Chondrocyte (in vitro differentiated cells): ENCODE data around the gene TPPP. TPM values are rescaled to one million over a fixed set of nuclear protein-coding genes. Genes with fewer than 3 reads are reported as not detected.

Experiments
- DNase-seq: peaks from one replicate; pipeline ENCODE4 v3.0.0; 2021; ENCODE audit warnings: mixed read lengths, low spot score
- H3K27ac Mint-ChIP-seq: one replicate; pipeline ENCODE4 v1.8.0; 2021; ENCODE audit warnings: mild to moderate bottlenecking, moderate library complexity, mixed read lengths; ENCODE audit not compliant: unreplicated experiment
- H3K27me3 Mint-ChIP-seq: 2 replicates; pipeline ENCODE4 v1.8.0; 2021; ENCODE audit warnings: low read depth, mixed read lengths
- H3K36me3 Mint-ChIP-seq: 2 replicates; pipeline ENCODE4 v1.8.0; 2021; ENCODE audit warnings: low read depth, mixed read lengths
- H3K4me1 Mint-ChIP-seq: 2 replicates; pipeline ENCODE4 v1.8.0; 2021; ENCODE audit warnings: low read depth, mild to moderate bottlenecking, mixed read lengths
- H3K4me3 Mint-ChIP-seq: one replicate; pipeline ENCODE4 v1.8.0; 2021; ENCODE audit warnings: mild to moderate bottlenecking, moderate library complexity, mixed read lengths; ENCODE audit not compliant: unreplicated experiment
- H3K9me3 Mint-ChIP-seq: 2 replicates; pipeline ENCODE4 v1.8.0; 2021; ENCODE audit warnings: low read depth, mixed read lengths
- CTCF ChIP-seq: fragments of 200-600 bp; sonication (generic); IDR thresholded peaks from 2 replicates; pipeline ENCODE4 v1.5.0; 2021; ENCODE audit warnings: antibody characterized with exemption, mild to moderate bottlenecking, moderate library complexity
- total RNA-seq: library from RNA; stranded (reverse); gene quantifications from 3 replicates; pipeline ENCODE4 v1.2.1, GENCODE V29; 2021

Gene TPPP
- total RNA-seq, 1 donor from 2014 or later: 0.70 TPM

- Mint-ChIP-seq H3K27ac (no peak overlapping the region), H3K36me3 (peaks cover 7% of the 10 kb centered on the region), H3K4me3 (no peak overlapping the region), H3K9me3 (no peaks in the 10 kb centered on the region), H3K4me1 (peaks cover 8% of the 10 kb centered on the region), H3K27me3 (no peaks in the 10 kb centered on the region)
- DNase-seq: peak; percentile 50
- TF ChIP-seq CTCF: no peak
These were observed 45.4 kb downstream of the TPPP start for GRCh38 chr5:647727-648126.

GRCh38 chr5:647311-647710, 45.8 kb downstream of the TPPP start:
- DNase-seq: peak; percentile 57
- H3K36me3 Mint-ChIP-seq: peaks cover 7% of the 10 kb centered on the region
- H3K27me3 Mint-ChIP-seq: no peaks in the 10 kb centered on the region
- H3K4me1 Mint-ChIP-seq: peaks cover 8% of the 10 kb centered on the region
- H3K9me3 Mint-ChIP-seq: no peaks in the 10 kb centered on the region
- TF ChIP-seq CTCF: no peak
- H3K4me3 Mint-ChIP-seq: no peak overlapping the region
- H3K27ac Mint-ChIP-seq: no peak overlapping the region

DNA sequence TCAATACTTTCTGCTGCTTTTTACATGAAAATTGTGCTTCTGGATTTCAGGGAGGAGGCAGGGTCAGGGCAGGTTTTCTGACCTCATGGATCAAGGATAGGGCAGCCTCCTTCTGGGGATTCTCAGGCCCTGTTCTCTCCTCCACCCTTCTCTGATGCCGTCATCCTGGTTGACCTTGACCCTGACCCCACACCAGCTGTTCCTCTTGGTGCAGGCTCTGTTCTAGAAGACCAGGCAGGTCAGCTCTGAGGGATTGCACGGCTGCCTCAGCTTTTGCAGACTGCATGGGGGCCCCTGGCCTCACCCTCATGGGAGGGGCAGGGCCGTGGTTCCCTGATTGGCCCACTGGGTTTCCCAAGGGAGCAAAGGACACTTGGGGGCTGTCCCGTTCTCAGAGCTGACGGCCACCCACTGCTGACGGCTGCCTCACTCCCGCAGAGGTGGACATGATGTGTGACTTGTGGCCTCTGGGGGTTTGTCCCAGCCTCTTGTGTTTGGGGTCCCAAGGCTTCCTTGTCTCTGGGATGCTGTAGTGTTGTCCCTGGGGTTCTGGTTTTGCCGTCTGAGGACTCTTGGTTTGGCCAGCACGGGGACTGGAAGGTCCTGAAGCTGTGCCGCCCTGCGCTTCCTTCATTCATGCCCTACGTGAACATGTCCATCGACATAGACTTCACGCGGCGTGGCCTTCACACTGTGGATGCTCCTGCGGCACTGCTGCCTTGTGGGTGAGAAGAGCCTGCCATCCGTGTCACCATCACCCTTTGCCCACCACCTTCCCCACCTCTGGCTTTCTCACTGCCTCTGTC, 46.6 kb downstream of the TPPP start:
- Mint-ChIP-seq H3K4me3 (no peak overlapping the region), H3K27ac (no peak overlapping the region), H3K4me1 (peaks cover 8% of the 10 kb centered on the region), H3K9me3 (no peaks in the 10 kb centered on the region), H3K27me3 (no peaks in the 10 kb centered on the region), H3K36me3 (peaks cover 7% of the 10 kb centered on the region)
- TF ChIP-seq CTCF: no peak
- DNase-seq: peak; percentile 81

DNA sequence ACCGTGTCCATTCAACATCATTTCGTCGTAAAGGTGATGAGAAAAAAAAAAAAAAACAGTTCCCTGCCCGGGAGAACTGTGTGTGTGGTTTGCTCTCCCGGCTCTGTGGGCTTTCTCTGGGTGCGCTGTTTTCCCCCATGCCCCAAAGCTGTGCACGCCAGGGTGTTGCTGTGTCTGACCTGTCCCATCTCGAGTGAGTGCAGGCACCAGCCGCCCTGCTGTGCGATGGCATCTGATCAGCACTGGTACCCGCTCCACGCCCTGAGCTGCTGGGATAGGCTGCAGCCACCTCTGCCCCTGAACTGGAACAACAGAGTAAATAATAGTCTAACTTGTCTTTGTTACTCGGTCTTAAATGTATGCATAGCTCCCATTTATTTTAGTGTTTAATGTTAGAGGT, 47.7 kb downstream of the TPPP start:
- no peaks in the 10 kb centered on the region for H3K9me3 Mint-ChIP-seq
- peaks cover 7% of the 10 kb centered on the region for H3K36me3 Mint-ChIP-seq
- peak; percentile 72 for DNase-seq
- no peak overlapping the region for H3K4me3 Mint-ChIP-seq
- no peaks in the 10 kb centered on the region for H3K27me3 Mint-ChIP-seq
- H3K4me1 Mint-ChIP-seq: peaks cover 8% of the 10 kb centered on the region
- TF ChIP-seq CTCF: no peak
- H3K27ac Mint-ChIP-seq: no peak overlapping the region

DNA sequence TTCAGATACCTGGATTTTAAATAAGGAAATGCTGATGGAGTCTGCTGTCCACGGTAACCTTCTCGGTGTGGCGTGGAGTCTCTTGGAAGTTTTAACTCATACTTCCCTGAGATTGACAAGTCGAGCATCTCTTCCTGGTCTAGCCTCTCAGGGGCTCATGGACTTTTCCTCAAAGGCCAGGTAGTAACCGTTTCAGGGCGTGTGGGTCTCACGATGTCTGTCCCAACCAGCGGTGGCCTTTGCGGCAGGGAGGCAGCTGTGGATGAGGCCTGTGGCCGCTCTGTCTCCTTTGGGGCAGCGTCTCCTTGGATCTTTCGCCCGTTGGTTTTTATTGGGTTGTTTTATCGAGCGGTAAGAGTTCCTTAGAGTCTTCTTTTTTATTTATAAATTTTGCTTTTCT, 48.2 kb downstream of the TPPP start:
- DNase-seq: peak; percentile 68
- H3K27ac Mint-ChIP-seq: no peak overlapping the region
- TF ChIP-seq CTCF: no peak
- no peaks in the 10 kb centered on the region for H3K27me3 Mint-ChIP-seq
- H3K36me3 Mint-ChIP-seq: peaks cover 11% of the 10 kb centered on the region
- no peaks in the 10 kb centered on the region for H3K9me3 Mint-ChIP-seq
- H3K4me3 Mint-ChIP-seq: no peak overlapping the region
- peaks cover 8% of the 10 kb centered on the region for H3K4me1 Mint-ChIP-seq
